Astrocyte of the spinal cord (primary cell): ENCODE measurements around the gene CTSF.

ENCODE experiments used
- DNase-seq: peaks from one replicate; pipeline ENCODE4 v3.0.0; 2011; ENCODE audit warnings: low read depth, low spot score
- H3K4me3 ChIP-seq: 2 replicates; pipeline ENCODE4 v1.5.1; 2011; ENCODE audit warnings: low read depth, mild to moderate bottlenecking, low read length, moderate library complexity
- in situ Hi-C: cut with HindIII; loops from 2 replicates; pipeline ENCODE4 v1.10.0; 2017; ENCODE audit warnings: low sequenced_read_pairs
- TF ChIP-seq, protein P1 (sequence below): IDR thresholded peaks from 2 replicates; pipeline ENCODE4 v1.5.1; 2012; ENCODE audit warnings: low read depth, mild to moderate bottlenecking, low read length, inconsistent platforms

Gene CTSF

DNA sequence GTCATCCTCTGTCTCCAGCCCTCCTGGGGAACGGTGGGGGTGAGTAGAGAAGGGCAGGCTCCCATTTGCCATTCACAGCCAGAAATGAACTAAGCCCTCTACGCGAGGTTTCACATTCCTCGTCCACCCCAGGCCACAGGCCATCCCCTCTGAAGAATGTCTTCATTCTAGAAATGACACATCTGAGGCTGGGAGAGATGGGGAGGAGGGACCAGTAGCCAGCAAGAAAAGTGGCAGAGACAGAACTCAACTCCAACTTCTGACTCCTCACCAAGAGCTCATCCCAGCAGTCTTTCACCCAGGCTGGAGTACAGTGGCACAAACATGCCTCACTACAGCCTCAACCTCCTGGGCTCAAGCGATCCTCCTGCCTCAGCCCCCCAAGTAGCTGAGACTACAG is 3.4 kb downstream of the CTSF start:
- no peak for DNase-seq
- in situ Hi-C loops, result no loop called here
- TF ChIP-seq, protein P1, sequence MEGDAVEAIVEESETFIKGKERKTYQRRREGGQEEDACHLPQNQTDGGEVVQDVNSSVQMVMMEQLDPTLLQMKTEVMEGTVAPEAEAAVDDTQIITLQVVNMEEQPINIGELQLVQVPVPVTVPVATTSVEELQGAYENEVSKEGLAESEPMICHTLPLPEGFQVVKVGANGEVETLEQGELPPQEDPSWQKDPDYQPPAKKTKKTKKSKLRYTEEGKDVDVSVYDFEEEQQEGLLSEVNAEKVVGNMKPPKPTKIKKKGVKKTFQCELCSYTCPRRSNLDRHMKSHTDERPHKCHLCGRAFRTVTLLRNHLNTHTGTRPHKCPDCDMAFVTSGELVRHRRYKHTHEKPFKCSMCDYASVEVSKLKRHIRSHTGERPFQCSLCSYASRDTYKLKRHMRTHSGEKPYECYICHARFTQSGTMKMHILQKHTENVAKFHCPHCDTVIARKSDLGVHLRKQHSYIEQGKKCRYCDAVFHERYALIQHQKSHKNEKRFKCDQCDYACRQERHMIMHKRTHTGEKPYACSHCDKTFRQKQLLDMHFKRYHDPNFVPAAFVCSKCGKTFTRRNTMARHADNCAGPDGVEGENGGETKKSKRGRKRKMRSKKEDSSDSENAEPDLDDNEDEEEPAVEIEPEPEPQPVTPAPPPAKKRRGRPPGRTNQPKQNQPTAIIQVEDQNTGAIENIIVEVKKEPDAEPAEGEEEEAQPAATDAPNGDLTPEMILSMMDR, result no peak

DNA sequence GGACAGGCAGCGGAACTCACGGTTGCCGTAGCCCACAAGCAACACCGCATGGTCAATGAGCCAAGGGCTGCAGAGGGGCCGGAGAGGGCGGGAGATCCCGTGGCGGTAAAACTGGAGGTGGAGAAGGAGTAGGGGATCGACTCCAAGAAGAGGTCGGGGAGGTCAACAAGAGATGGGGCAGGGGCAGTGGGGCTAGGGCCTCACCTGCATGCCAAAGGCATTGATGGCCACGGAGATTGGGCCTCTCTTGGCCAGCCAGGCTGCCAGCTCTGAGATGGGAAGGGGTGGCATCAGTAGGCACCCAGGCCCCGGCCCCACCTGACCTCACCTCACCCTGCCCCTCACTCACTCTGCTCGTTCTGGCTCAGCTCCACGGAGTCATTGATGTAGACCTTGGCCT is 3.9 kb downstream of the CTSF start:
- TF ChIP-seq, protein P1, result no peak
- H3K4me3 ChIP-seq, result no peak overlapping the region
- in situ Hi-C loops, result no loop called here
- DNase-seq, result no peak

More for the DNA sequence above, 3.4 kb downstream of the CTSF start:
- no peak overlapping the region for H3K4me3 ChIP-seq

DNA sequence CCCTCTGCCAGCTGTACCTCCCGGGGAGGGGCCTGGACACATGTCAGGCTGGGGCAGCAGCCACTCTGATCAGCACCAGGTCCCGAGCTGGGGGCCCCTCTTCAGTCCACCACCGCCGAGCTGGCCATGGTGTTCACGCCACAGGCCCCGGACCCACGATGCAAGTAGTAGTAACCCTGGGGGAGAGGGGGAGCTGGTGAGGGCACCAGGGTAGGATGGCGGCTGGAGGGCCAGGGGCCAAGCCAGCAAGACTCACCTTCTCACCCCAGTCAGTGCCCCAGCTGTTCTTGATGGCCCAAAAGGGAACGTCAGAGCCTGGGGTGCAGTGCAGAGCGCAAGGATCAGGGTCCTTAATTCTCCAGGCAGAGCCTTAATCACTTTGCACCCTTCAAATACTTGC is 4.6 kb downstream of the CTSF start:
- TF ChIP-seq, protein P1, result no peak
- no peak for DNase-seq
- no peak overlapping the region for H3K4me3 ChIP-seq
- in situ Hi-C loops, result no loop called here

DNA sequence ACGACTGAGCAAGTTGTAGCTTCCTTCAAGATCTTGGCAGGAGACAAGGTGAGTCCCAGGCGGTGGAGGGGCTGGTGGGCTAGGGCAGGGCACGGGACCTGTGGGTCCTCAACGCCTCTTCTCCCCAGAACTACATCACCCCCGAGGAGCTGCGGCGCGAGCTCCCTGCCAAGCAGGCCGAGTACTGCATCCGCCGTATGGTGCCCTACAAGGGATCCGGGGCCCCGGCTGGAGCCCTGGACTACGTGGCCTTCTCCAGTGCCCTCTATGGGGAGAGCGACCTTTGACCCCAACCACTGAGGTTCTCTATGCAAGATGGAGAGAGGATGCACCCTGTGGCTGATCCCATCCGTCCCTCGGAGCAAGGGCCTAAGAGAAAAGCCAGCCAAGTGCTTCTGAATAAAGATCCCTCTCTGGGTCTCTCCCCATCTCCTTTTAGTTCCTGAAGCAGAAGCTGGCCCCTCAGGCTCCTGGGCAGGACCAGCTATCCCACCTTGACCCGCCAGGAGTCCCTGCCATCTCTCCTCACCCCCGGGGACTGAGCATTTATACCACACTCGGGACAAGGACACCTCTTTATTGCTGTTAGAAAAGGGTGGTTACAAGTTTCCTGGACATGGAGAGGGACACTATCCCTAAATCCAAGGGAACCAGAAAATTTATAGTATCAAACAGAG is 5.4 kb downstream of the CTSF start:
- TF ChIP-seq, protein P1, result no peak
- no peak overlapping the region for H3K4me3 ChIP-seq
- DNase-seq, result no peak
- in situ Hi-C loops, result no loop called here

DNA sequence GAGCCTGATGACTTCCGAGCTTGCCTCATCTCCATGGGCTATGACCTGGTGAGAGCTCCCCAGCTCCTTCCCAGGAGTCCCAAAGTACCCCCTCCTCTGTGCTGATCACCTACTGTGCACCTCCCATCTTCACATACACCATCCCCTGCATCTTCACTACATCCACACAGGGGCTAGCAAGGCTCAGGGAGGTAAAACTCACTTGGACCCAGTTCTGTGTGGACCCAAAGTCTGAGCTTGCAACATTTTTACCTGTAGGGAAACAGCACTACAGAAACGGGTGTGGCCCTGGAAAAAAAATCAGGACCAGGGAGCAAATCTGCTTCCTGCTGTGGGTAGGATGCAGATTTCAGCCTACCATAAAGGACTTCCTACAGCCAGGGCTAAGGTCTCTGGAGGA is 6.1 kb downstream of the CTSF start:
- TF ChIP-seq, protein P1, result no peak
- in situ Hi-C loops, result no loop called here
- no peak overlapping the region for H3K4me3 ChIP-seq
- no peak for DNase-seq

DNA sequence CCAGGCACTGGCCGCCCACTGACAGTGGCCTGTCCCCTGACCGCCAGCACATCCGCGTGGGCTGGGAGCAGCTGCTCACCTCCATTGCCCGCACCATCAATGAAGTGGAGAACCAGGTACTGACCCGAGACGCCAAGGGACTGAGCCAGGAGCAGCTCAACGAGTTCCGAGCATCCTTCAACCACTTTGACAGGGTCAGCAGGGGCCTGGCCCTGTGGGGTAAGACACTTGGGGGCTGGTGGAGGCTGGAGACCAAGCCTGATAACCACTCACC is 6.5 kb downstream of the CTSF start:
- H3K4me3 ChIP-seq, result no peak overlapping the region
- no peak for DNase-seq
- in situ Hi-C loops, result no loop called here
- TF ChIP-seq, protein P1, result no peak
